HTERT RPE-1 (cell line): ENCODE measurements around the gene FUT8.
"Not testable (repeated sequence)": the region's sequence is repeated elsewhere in the genome, so short reads cannot be mapped to it uniquely, and the experiment has no call there.

Experiments
- in situ Hi-C: fragments of 300-500 bp; cut with MboI; formaldehyde crosslinking; loops from 4 replicates; pipeline ENCODE4 v1.14.3; 2020; ENCODE audit warnings: low sequenced_read_pairs

FUT8 gene

GRCh38 chr14:65689070-65689469, 276.5 kb downstream of the FUT8 start:
- in situ Hi-C loops, result no loop called here

GRCh38 chr14:65692566-65692965, 280.0 kb downstream of the FUT8 start:
- in situ Hi-C loops, result not testable (repeated sequence)

- in situ Hi-C loops, result no loop called here
These were observed 284.3 kb downstream of the FUT8 start for GRCh38 chr14:65696801-65697200.

GRCh38 chr14:65703521-65703920, 291.0 kb downstream of the FUT8 start:
- in situ Hi-C loops, result no loop called here

- in situ Hi-C loops, result no loop called here
These were observed 291.5 kb downstream of the FUT8 start for GRCh38 chr14:65703996-65704395.

DNA sequence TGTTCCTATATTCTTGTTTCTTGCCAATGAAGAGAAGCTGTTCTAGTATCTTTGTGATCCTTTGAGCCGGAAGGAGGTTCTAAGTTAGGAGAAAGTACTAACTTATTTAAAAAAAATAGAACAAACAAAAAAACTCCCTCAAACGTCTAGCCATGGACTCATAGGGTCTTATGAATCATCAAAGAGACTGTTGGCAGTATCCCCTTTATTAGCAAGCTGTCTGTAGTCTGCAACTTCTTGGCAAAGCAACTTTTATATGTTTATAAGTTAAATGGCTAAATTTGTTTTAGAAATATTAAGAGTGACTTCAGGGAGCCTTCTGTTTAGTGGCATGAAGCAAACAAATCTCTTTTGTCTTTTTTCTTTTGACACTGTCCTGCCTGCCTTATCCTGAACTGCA, 291.9 kb downstream of the FUT8 start:
- in situ Hi-C loops, result no loop called here

- in situ Hi-C loops, result no loop called here
These were observed 292.3 kb downstream of the FUT8 start for GRCh38 chr14:65704850-65705249.

- in situ Hi-C loops, result no loop called here
These were observed 297.0 kb downstream of the FUT8 start for GRCh38 chr14:65709576-65709975.

DNA sequence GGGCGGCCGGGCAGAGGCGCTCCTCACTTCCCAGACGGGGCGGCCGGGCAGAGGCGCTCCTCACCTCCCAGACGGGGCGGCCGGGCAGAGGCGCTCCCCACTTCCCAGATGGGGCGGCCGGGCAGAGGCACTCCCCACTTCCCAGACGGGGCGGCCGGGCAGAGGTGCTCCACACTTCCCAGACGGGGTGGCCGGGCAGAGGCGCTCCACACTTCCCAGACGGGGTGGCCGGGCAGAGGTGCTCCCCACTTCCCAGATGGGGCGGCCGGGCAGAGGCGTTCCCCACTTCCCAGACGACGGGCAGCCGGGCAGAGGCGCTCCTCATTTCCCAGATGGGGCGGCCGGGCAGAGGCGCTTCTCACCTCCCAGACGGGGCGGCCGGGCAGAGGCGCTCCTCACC, 304.3 kb downstream of the FUT8 start:
- in situ Hi-C loops, result not testable (repeated sequence)

- in situ Hi-C loops, result not testable (repeated sequence)
These were observed 304.9 kb downstream of the FUT8 start for GRCh38 chr14:65717384-65717915.

GRCh38 chr14:65718629-65719028, 306.1 kb downstream of the FUT8 start:
- in situ Hi-C loops, result no loop called here

DNA sequence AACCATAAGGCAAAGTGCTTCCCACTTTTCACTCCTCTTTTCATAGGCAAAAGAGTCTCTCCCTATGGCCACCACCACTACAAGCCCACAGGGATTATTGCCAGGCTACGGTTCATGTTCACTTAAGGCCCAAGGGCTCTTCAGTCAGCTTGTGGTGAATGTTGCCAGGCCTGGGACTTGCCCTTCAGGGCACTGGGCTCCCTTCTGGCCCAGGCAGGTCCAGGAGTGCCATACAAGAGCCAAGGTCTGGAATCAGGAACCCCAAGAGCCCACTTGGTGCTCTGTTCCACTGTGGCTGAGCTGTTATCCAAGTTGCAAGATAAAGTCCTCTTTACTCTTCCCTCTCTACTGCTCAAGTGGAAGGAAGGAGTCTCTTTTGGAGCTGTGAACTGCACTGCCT, 307.6 kb downstream of the FUT8 start:
- in situ Hi-C loops, result no loop called here

DNA sequence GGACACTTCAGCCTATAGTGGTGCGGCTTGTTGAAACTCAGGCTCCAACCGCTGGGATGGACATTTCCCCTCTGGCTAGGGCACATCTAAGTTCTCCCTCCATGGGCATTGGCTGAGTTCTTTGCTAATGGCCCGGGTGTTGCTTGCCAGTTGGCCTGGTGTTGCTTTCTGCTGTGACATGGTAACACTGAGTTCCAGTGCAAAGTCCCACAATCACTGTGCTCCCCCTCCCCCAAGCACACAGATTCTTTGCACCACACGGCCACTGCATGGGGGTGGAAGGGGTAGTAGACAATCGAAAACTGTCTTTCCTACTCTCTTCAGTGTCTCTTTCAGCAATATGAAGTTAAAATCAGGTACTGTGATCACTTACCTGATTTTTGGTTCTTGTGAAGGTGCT, 308.2 kb downstream of the FUT8 start:
- in situ Hi-C loops, result no loop called here

GRCh38 chr14:65723348-65723747, 310.8 kb downstream of the FUT8 start:
- in situ Hi-C loops, result no loop called here

DNA sequence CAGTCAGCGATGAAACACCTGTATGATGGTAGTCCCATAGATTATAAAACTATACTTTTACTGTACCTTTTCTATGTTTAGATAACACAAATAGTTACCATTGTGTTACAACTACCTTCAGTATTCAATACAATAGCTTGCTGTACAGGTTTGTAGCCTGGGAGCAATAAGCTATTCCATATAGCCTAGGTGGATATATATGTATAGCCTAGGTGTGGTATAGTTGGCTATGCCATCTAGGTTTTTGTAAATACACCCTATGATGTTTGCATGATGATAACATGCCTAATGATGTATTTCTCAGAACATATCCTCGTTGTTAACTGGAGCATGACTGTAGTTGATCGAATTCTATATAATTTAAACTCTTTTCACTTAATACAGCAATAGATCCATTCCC, 316.1 kb downstream of the FUT8 start:
- in situ Hi-C loops, result no loop called here

DNA sequence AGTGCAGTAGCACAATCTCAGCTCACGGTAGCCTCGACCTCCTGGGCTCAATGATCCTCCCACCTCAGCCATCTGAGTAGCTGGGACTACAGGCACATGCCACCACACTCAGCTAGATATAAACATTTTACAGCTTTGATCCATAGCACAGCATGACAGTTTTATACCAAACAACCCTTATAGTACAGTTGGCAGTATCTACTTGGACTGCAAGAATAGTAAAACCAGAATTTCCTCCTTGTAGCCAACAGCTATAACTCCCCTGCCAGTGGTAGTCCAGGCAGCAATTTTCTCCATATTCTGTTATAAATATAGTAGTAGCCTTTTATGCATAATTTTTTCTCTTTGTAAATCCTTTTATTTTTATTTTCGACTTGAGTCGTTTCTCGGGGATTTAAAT, 317.0 kb downstream of the FUT8 start:
- in situ Hi-C loops, result no loop called here

GRCh38 chr14:65731933-65732506, 319.5 kb downstream of the FUT8 start:
- in situ Hi-C loops, result no loop called here

DNA sequence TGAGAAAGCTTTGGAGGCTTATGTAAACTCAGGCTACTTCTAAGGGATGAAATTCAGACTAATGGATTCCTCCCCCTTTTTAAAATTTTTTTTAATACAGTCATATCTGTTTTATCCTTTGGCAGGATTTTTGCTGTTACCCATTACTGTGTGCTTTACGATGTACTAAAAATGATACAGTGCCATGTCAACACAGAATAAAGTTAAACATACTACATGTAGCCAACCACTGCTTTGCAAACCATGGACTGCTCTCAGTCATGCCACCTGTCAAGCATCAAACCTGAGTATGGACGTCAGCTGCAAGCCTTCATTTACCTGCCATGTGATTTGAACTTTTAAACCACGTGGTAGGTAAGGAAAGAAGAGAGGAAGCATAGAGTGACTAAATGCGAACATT, 325.8 kb downstream of the FUT8 start:
- in situ Hi-C loops, result no loop called here

DNA sequence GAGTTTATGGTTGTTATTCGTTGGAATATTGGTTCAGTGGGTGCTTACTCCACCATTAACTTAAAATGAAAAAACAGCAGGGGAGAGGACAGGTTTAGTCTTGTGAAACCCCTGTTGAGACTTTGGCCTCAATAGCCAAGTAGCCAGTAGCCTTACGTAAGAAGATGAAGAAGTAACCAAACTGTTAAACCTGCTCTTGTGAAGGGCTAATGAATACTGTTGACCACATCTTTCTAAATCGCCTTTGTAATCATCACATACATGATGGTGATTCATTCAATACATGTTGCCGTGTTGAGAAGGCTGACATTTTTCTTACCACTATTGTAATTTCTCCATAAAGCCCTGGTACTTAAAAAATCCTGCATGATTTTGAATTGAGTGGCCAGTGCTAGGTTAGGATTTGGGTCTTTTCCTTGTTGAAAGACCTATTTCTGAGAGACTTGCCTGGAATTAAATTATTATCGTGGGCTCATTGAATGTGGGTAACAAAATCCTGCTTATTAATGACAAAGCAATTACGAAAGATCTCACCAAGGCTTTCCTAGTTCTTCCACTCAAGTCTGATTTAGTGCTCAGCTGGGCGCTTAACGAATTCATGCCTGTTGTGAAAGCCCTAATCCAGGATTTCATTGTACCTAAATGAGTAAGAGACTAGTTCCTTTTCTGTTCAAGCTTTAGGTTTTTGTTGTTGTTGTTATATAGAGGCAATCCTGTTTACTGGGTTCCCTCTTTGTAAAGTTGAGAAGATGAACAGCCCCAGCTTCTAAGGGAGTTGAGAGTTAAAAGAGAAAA, 333.1 kb downstream of the FUT8 start:
- in situ Hi-C loops, result no loop called here

GRCh38 chr14:65748796-65749195, 336.3 kb downstream of the FUT8 start:
- in situ Hi-C loops, result no loop called here

DNA sequence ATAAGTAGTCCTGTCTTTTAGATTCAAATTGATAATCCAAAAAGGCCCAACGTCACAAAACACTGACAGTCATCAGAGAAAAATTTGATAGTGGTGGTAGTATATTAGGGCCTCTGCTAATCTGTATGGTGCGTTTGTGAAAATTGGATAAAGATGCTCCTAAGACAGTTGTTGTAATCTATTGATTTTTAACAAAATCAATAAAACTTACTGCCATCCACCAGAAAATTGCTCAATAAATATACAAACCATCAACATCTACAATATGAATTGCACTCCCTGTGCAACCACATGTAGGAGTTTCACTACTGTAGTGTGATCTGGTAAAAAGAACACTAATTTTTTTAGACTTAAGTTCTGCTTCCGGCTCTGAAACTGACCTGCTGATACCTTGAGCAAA, 336.8 kb downstream of the FUT8 start:
- in situ Hi-C loops, result no loop called here

- in situ Hi-C loops, result no loop called here
These were observed 338.4 kb downstream of the FUT8 start for GRCh38 chr14:65750906-65751305.
